H1 (cell line): ENCODE data around the gene FAM234A. TPM values are rescaled to one million over a fixed set of nuclear protein-coding genes. Genes with fewer than 3 reads are reported as not detected.

Source experiments
- CTCF ChIA-PET: fragments of 300-600 bp; sonication (Branson Sonifier 250); formaldehyde crosslinking; loops from one replicate; lab custom pipeline; 2021; ENCODE audit not compliant: partially characterized antibody; lab: Charles Lee
- POLR2A ChIA-PET: fragments of 300-600 bp; sonication (Branson Sonifier 250); formaldehyde crosslinking; loops from one replicate; lab custom pipeline; 2021; ENCODE audit warnings: inconsistent platforms; ENCODE audit not compliant: partially characterized antibody; lab: Charles Lee
- DNase-seq, 2 experiments: peaks; one replicate each; pipeline versions ENCODE4 v3.0.0 to v3.0.0-alpha.2; 2010 to 2022; ENCODE audit warnings: low spot score in 2 of 2, low read depth in 1 of 2, mixed read lengths in 1 of 2
- FAIRE-seq: peaks from 2 replicates; lab custom pipeline; 2011; peaks lifted over from hg19 to GRCh38; lab: Jason Lieb, UNC
- H2AFZ ChIP-seq: 2 replicates; pipeline ENCODE4 v1.8.1; 2012; ENCODE audit warnings: low read length, inconsistent platforms
- H2AK5ac ChIP-seq: 2 replicates; pipeline ENCODE4 v1.6.1; 2013; ENCODE audit warnings: low read depth, low read length
- H2BK120ac ChIP-seq: replicated peaks from 2 replicates; pipeline ENCODE3; 2013; ENCODE audit warnings: low read depth, low read length, inconsistent platforms
- H2BK12ac ChIP-seq: 2 replicates; pipeline ENCODE4 v1.6.1; 2013; ENCODE audit warnings: low read depth, low read length
- H2BK15ac ChIP-seq: 2 replicates; pipeline ENCODE4 v1.6.1; 2013; ENCODE audit warnings: low read length
- H2BK20ac ChIP-seq: 2 replicates; pipeline ENCODE4 v1.6.1; 2013; ENCODE audit warnings: low read length
- H2BK5ac ChIP-seq: 2 replicates; pipeline ENCODE4 v1.6.1; 2013; ENCODE audit warnings: low read depth, low read length
- H3K14ac ChIP-seq: 2 replicates; pipeline ENCODE4 v1.6.1; 2013; ENCODE audit warnings: inconsistent platforms; ENCODE audit not compliant: insufficient read length
- H3K18ac ChIP-seq: 2 replicates; pipeline ENCODE4 v1.6.1; 2013; ENCODE audit warnings: low read length; ENCODE audit errors: extremely low read depth
- H3K23ac ChIP-seq: 2 replicates; pipeline ENCODE4 v1.6.1; 2013; ENCODE audit warnings: inconsistent platforms; ENCODE audit not compliant: insufficient read length
- H3K23me2 ChIP-seq: 2 replicates; pipeline ENCODE4 v1.6.1; 2013; ENCODE audit warnings: low read depth, low read length
- H3K27ac ChIP-seq: 2 replicates; pipeline ENCODE4 v1.6.1; 2011; ENCODE audit warnings: low read depth, low read length, inconsistent platforms
- H3K27me3 ChIP-seq, 4 experiments: replicated peaks in 1 of 4; 1 replicate in 1 of 4; 2 replicates in 3 of 4; pipeline versions ENCODE4 v1.6.1 to v1.8.1; 2011 to 2013; ENCODE audit warnings: low read length in 3 of 4, mild to moderate bottlenecking in 3 of 4, inconsistent platforms in 2 of 4, mixed read lengths in 2 of 4, moderate library complexity in 1 of 4; ENCODE audit not compliant: control insufficient read depth in 3 of 4, insufficient read depth in 3 of 4; ENCODE audit errors: extremely low read depth in 1 of 4
- H3K36me3 ChIP-seq, 4 experiments: 2 replicates each; pipeline versions ENCODE4 v1.6.1 to v1.8.1; 2011 to 2013; ENCODE audit warnings: mild to moderate bottlenecking in 4 of 4, low read length in 3 of 4, moderate library complexity in 2 of 4, control low read depth in 1 of 4, inconsistent platforms in 1 of 4; ENCODE audit not compliant: insufficient read depth in 4 of 4, control insufficient read depth in 2 of 4
- H3K4ac ChIP-seq: replicated peaks from 2 replicates; pipeline ENCODE3; 2013; ENCODE audit warnings: low read length, low read depth, mixed read lengths, inconsistent platforms; ENCODE audit not compliant: insufficient read length
- H3K4me1 ChIP-seq, 4 experiments: replicated peaks in 1 of 4; 1 replicate in 1 of 4; 2 replicates in 3 of 4; pipeline versions ENCODE4 v1.6.1 to v1.8.1; 2011 to 2013; ENCODE audit warnings: low read length in 3 of 4, inconsistent platforms in 2 of 4, mixed read lengths in 1 of 4; ENCODE audit not compliant: insufficient read depth in 4 of 4, control insufficient read depth in 3 of 4
- H3K4me2 ChIP-seq, 2 experiments: 2 replicates each; pipeline versions ENCODE4 v1.6.1 to v1.8.1; 2011 to 2013; ENCODE audit warnings: low read depth in 2 of 2, low read length in 2 of 2, control low read depth in 1 of 2, inconsistent platforms in 1 of 2, mild to moderate bottlenecking in 1 of 2; ENCODE audit not compliant: insufficient read depth in 1 of 2
- H3K4me3 ChIP-seq, 4 experiments: fragments of 200-600, 300-600 bp in 1 of 4; sonication (generic), shearing (Covaris generic), sonication (Bioruptor Twin) in 1 of 4; 2 replicates each; pipeline versions ENCODE4 v1.5.1 to v1.8.1; 2011 to 2016; ENCODE audit warnings: low read length in 4 of 4, low read depth in 3 of 4, control low read depth in 2 of 4, inconsistent platforms in 2 of 4, mild to moderate bottlenecking in 2 of 4, mixed read lengths in 1 of 4, moderate library complexity in 1 of 4; ENCODE audit not compliant: insufficient read depth in 2 of 4; ENCODE audit errors: extremely low read depth in 1 of 4
- H3K56ac ChIP-seq: replicated peaks from 2 replicates; pipeline ENCODE3; 2013; ENCODE audit warnings: low read depth, mild to moderate bottlenecking, mixed read lengths, low read length, inconsistent platforms; ENCODE audit not compliant: insufficient read length
- H3K79me1 ChIP-seq: 2 replicates; pipeline ENCODE4 v1.6.1; 2013; ENCODE audit warnings: low read depth, low read length, control low read depth
- H3K79me2 ChIP-seq, 2 experiments: 2 replicates each; pipeline versions ENCODE4 v1.6.1 to v1.8.1; 2012 to 2013; ENCODE audit warnings: low read length in 2 of 2, mild to moderate bottlenecking in 2 of 2, inconsistent platforms in 1 of 2; ENCODE audit not compliant: insufficient read depth in 2 of 2, control insufficient read depth in 1 of 2
- H3K9ac ChIP-seq, 4 experiments: replicated peaks in 1 of 4; 1 replicate in 1 of 4; 2 replicates in 3 of 4; pipeline versions ENCODE4 v1.6.1 to v1.8.1; 2011 to 2013; ENCODE audit warnings: low read depth in 3 of 4, low read length in 3 of 4, control low read depth in 2 of 4, mild to moderate bottlenecking in 2 of 4, moderate library complexity in 2 of 4, inconsistent platforms in 1 of 4; ENCODE audit errors: extremely low read depth in 1 of 4
- H3K9me3 ChIP-seq, 2 experiments: 2 replicates each; pipeline versions ENCODE4 v1.6.1 to v1.8.1; 2012 to 2013; ENCODE audit warnings: mild to moderate bottlenecking in 2 of 2, moderate library complexity in 2 of 2, control low read depth in 1 of 2, inconsistent platforms in 1 of 2, low read depth in 1 of 2, low read length in 1 of 2, mixed read lengths in 1 of 2; ENCODE audit not compliant: insufficient read depth in 2 of 2
- H4K20me1 ChIP-seq, 2 experiments: replicated peaks in 1 of 2; 2 replicates each; pipeline versions ENCODE3 to v1.8.1; 2011 to 2013; ENCODE audit warnings: inconsistent platforms in 2 of 2, low read length in 2 of 2, mild to moderate bottlenecking in 1 of 2; ENCODE audit not compliant: insufficient read depth in 2 of 2, control insufficient read depth in 1 of 2
- H4K5ac ChIP-seq: 2 replicates; pipeline ENCODE4 v1.6.1; 2013; ENCODE audit warnings: low read length, low read depth, mixed read lengths, inconsistent platforms; ENCODE audit not compliant: insufficient read length
- H4K8ac ChIP-seq: 2 replicates; pipeline ENCODE4 v1.8.0; 2013; ENCODE audit warnings: mild to moderate bottlenecking, moderate library complexity, low read length, inconsistent platforms; ENCODE audit not compliant: insufficient read depth; ENCODE audit errors: extremely low read depth
- H4K91ac ChIP-seq: replicated peaks from 2 replicates; pipeline ENCODE3; 2013; ENCODE audit warnings: low read length, mixed read lengths, inconsistent platforms; ENCODE audit not compliant: insufficient read length
- CREB1 ChIP-seq: IDR thresholded peaks from 2 replicates; pipeline ENCODE4 v1.6.1; 2012; ENCODE audit warnings: inconsistent platforms
- EGR1 ChIP-seq: IDR thresholded peaks from 2 replicates; pipeline ENCODE4 v1.6.1; 2011; ENCODE audit warnings: low read depth, low read length, borderline replicate concordance
- GTF2F1 ChIP-seq: IDR thresholded peaks from 2 replicates; pipeline ENCODE4 v1.6.1; 2012; ENCODE audit warnings: low read depth, low read length, improper control_type of control experiment, borderline replicate concordance
- NANOG ChIP-seq: IDR thresholded peaks from 2 replicates; pipeline ENCODE4 v1.6.1; 2011; ENCODE audit warnings: low read length, low read depth, mild to moderate bottlenecking, inconsistent platforms; ENCODE audit not compliant: insufficient read depth, poor library complexity, severe bottlenecking
- NRF1 ChIP-seq: IDR thresholded peaks from 2 replicates; pipeline ENCODE4 v1.6.1; 2011; ENCODE audit warnings: mild to moderate bottlenecking, low read depth, low read length, improper control_type of control experiment
- RBBP5 ChIP-seq: IDR thresholded peaks from 2 replicates; pipeline ENCODE4 v1.7.1; 2012; ENCODE audit warnings: low read depth, mild to moderate bottlenecking, inconsistent platforms, low read length, moderate library complexity, borderline replicate concordance
- SUZ12 ChIP-seq: fragments of 200-600 bp; sonication (generic); IDR thresholded peaks from 2 replicates; pipeline ENCODE4 v1.6.1; 2012; ENCODE audit warnings: mild to moderate bottlenecking, inconsistent platforms, low read length, moderate library complexity, mixed read lengths
- WGBS, 2 experiments: shearing (Covaris generic) in 1 of 2; methylation state at CpG; one replicate each; pipeline versions ENCODE4 v1.1.6 to v1.1.7; 2013 to 2015; ENCODE audit warnings: low lambda C conversion rate in 2 of 2, mixed read lengths in 2 of 2, inconsistent platforms in 1 of 2, low coverage in 1 of 2, missing lambda C conversion rate in 1 of 2; ENCODE audit not compliant: insufficient replicate concordance in 2 of 2, insufficient coverage in 1 of 2, insufficient read length in 1 of 2; ENCODE audit errors: extremely low coverage in 1 of 2, missing lambda C conversion rate in 1 of 2; 5-methylcytosine and 5-hydroxymethylcytosine counted together
- polyA plus RNA-seq, 7 experiments: library from polyadenylated mRNA; depleted of rRNA in 3 of 7; stranded (reverse) in 5 of 7; unstranded in 2 of 7; fragments of >200 nt in 5 of 7; fragments of 200-250 nt in 2 of 7; gene quantifications; 1 replicate in 5 of 7; 2 replicates in 1 of 7; 4 replicates in 1 of 7; pipeline versions ENCODE4 v1.2.1 to v1.2.3, GENCODE V29; 2011 to 2013; ENCODE audit warnings: missing spikeins in 2 of 7, mixed read lengths in 2 of 7
- total RNA-seq: library from RNA; stranded (reverse); fragmentation: NEBNext Ultra II Directional; extraction: Animal tissue kit (Norgen Biotek cat#: 25700); gene quantifications from 2 replicates; pipeline ENCODE4 v1.2.1, GENCODE V29; 2021

FAM234A gene
- total and polyA plus RNA-seq, 2 of the 8 experiments (the other 6 are each of a cell fraction or from before 2014, with no cell fraction given): 80.6 to 104 TPM

- H4K20me1 ChIP-seq: peaks cover 0 to 6% of the 10 kb centered on the region in 2 experiments
- no peaks in the 10 kb centered on the region for H3K79me2 ChIP-seq
- FAIRE-seq (no peak), DNase-seq (no peak)
- H3K27me3 ChIP-seq: peaks cover 0 to 3% (median 0%) of the 10 kb centered on the region in 4 experiments; a peak in 3 of 7 replicates
- no peak overlapping the region for H3K23ac ChIP-seq
- H3K36me3 ChIP-seq: peaks cover 5 to 16% (median 7%) of the 10 kb centered on the region in 4 experiments; a peak in 6 of 8 replicates
- no peak overlapping the region for H4K91ac ChIP-seq
- no peak overlapping the region for H4K5ac ChIP-seq
- H3K4me1 ChIP-seq: no peaks in the 10 kb centered on the region
- no peak overlapping the region for H4K8ac ChIP-seq
- H3K4me3 ChIP-seq: no peak overlapping the region
- no peak overlapping the region for H3K4ac ChIP-seq
- no peak overlapping the region for H3K18ac ChIP-seq
- no peak overlapping the region for H2BK120ac ChIP-seq
- no peak overlapping the region for H3K14ac ChIP-seq
- WGBS, 2 experiments: 84% methylated on average over 17 of the region's 22 CpGs; no CpG with 5 or more reads in 1 of the 2 experiments
- H3K56ac ChIP-seq: no peak overlapping the region
- H2BK15ac ChIP-seq: no peak overlapping the region
- H3K9ac ChIP-seq: no peak overlapping the region
- no peaks in the 10 kb centered on the region for H3K23me2 ChIP-seq
- H2AK5ac ChIP-seq: no peak overlapping the region
- no peak overlapping the region for H3K27ac ChIP-seq
- no peak overlapping the region for H2BK12ac ChIP-seq
- no peak overlapping the region for H3K4me2 ChIP-seq
- no peak overlapping the region for H2BK20ac ChIP-seq
- POLR2A ChIA-PET: interaction anchor here (1.4 to 1.8 kb wide), 2 partner anchors 18 to 52 kb away, joined by 4 read pairs; no protein-coding TSS in a partner anchor
- CTCF ChIA-PET: interaction anchor here (1.5 kb wide), 1 partner anchor 10 kb away, joined by 3 read pairs; no protein-coding TSS in a partner anchor
- no peak overlapping the region for H2AFZ ChIP-seq
- no peak overlapping the region; the same call in 1 of the 2 replicates for H2BK5ac ChIP-seq
- peaks cover 0 to 5% of the 10 kb centered on the region in 2 experiments; a peak in 1 of 4 replicates for H3K9me3 ChIP-seq
- no peaks in the 10 kb centered on the region; the same call in 1 of the 2 replicates for H3K79me1 ChIP-seq
- no peak for TF ChIP-seq EGR1
- TF ChIP-seq SUZ12: no peak
- TF ChIP-seq RBBP5: no peak
- no peak for TF ChIP-seq CREB1
- no peak for TF ChIP-seq NRF1
- no peak for TF ChIP-seq GTF2F1
- TF ChIP-seq NANOG: no peak
These were observed 52.1 kb downstream of the FAM234A start for GRCh38 chr16:286491-287297.
